ENCODE measurements around the gene DCC. TPM values are rescaled to one million over a fixed set of nuclear protein-coding genes. Genes with fewer than 3 reads are reported as not detected.

The DCC gene
- total and polyA plus RNA-seq, 2 donors (not counting 1 experiment from before 2014, with no cell fraction given): not detected

- no peak overlapping the region for H3K4me2 ChIP-seq (replicated peaks; ENCODE audit: low read depth, low read length, poor library complexity, severe bottlenecking)
- CTCF ChIA-PET: no interaction called here
- H3K27ac ChIP-seq (ENCODE audit: low read length in 2 of 2): no peak overlapping the region
- H4K20me1 ChIP-seq (ENCODE audit: control insufficient read depth, insufficient read depth, low read length, poor library complexity, severe bottlenecking): no peaks in the 10 kb centered on the region
- no peaks in the 10 kb centered on the region for H3K27me3 Mint-ChIP-seq
- H2AFZ ChIP-seq (ENCODE audit: insufficient read depth, low read depth, low read length, poor library complexity, severe bottlenecking): no peak overlapping the region
- TF ChIP-seq CTCF (IDR thresholded peaks at IDR 0.05): no peak
- no peak for TF ChIP-seq EZH2 (IDR thresholded peaks at IDR 0.05; ENCODE audit: borderline replicate concordance, insufficient read depth, low read depth, low read length, poor library complexity, severe bottlenecking)
- H3K79me2 ChIP-seq (ENCODE audit: control insufficient read depth, insufficient read depth, low read length): no peaks in the 10 kb centered on the region
- ATAC-seq (ENCODE audit: low read depth): no peak
- no peaks in the 10 kb centered on the region for H3K36me3 ChIP-seq (replicated peaks in 1 of 2; ENCODE audit: control extremely low read depth in 1 of 2, control insufficient read depth in 1 of 2, extremely low read depth in 1 of 2, insufficient read depth in 2 of 2, low read length in 1 of 2)
- H3K9ac ChIP-seq (ENCODE audit: low read length): no peak overlapping the region
- intact Hi-C loops (cut with micrococcal nuclease): no loop called here
- H3K4me3 ChIP-seq (ENCODE audit: control extremely low read depth in 1 of 5, extremely low read depth in 1 of 5, insufficient read depth in 1 of 5, low read depth in 2 of 5, low read length in 4 of 5): no peak overlapping the region
- no peaks in the 10 kb centered on the region for H3K4me1 ChIP-seq (ENCODE audit: control insufficient read depth in 2 of 2, insufficient read depth in 2 of 2, low read length in 2 of 2)
- POLR2A ChIA-PET: no interaction called here
- H3K9me3 Mint-ChIP-seq (ENCODE audit: insufficient read depth): peaks cover 3% of the 10 kb centered on the region
- no CpG with 5 or more reads among the region's 2 CpGs for WGBS (ENCODE audit: insufficient coverage)
- H3K4me1 Mint-ChIP-seq: no peaks in the 10 kb centered on the region
- H3K9me3 ChIP-seq (ENCODE audit: control extremely low read depth in 1 of 3, control insufficient read depth in 2 of 3, insufficient read depth in 1 of 3, low read length in 2 of 3): peaks cover 0 to 1% (median 0%) of the 10 kb centered on the region in 3 donors
- no peaks in the 10 kb centered on the region for H3K27me3 ChIP-seq (replicated peaks in 1 of 4; ENCODE audit: control extremely low read depth in 1 of 4, control insufficient read depth in 3 of 4, insufficient read depth in 4 of 4, low read length in 3 of 4)
- no peak for DNase-seq
- no peak overlapping the region for H3K4me3 Mint-ChIP-seq
- no peak overlapping the region for H3K27ac Mint-ChIP-seq
These were observed 475.7 kb downstream of the DCC start for GRCh38 chr18:52815651-52816050.

DNA sequence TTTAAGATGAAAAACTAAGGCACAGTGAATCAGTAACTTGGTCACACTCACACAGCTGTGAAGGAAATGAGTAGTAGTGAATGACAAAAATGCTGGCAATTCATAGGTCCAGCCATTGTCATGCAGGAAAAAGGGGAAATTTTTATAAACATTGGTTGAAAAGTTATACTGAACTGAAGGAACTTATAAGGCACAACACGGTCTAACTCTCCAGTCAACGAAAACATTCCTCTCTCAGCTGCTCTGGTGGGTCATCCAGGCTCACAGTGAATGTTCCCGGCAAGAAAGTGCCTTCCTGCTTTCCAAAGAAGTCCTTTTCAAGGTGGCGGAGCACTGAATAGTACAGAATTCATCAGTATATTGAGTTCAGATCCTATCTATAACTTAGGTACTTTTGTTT lies 476.1 kb downstream of the DCC start:
- Histone ChIP-seq H3K9me3 (ENCODE audit: control extremely low read depth in 1 of 3, control insufficient read depth in 2 of 3, insufficient read depth in 1 of 3, low read length in 2 of 3) (no peaks in the 10 kb centered on the region), H3K27me3 (replicated peaks in 1 of 4; ENCODE audit: control extremely low read depth in 1 of 4, control insufficient read depth in 3 of 4, insufficient read depth in 4 of 4, low read length in 3 of 4) (no peaks in the 10 kb centered on the region), H3K36me3 (replicated peaks in 1 of 2; ENCODE audit: control extremely low read depth in 1 of 2, control insufficient read depth in 1 of 2, extremely low read depth in 1 of 2, insufficient read depth in 2 of 2, low read length in 1 of 2) (no peaks in the 10 kb centered on the region), H2AFZ (ENCODE audit: insufficient read depth, low read depth, low read length, poor library complexity, severe bottlenecking) (no peak overlapping the region), H3K4me1 (ENCODE audit: control insufficient read depth in 2 of 2, insufficient read depth in 2 of 2, low read length in 2 of 2) (no peaks in the 10 kb centered on the region), H3K79me2 (ENCODE audit: control insufficient read depth, insufficient read depth, low read length) (no peaks in the 10 kb centered on the region), H3K9ac (ENCODE audit: low read length) (no peak overlapping the region), H3K4me2 (replicated peaks; ENCODE audit: low read depth, low read length, poor library complexity, severe bottlenecking) (no peak overlapping the region), H3K27ac (ENCODE audit: low read length in 2 of 2) (no peak overlapping the region), H3K4me3 (ENCODE audit: control extremely low read depth in 1 of 5, extremely low read depth in 1 of 5, insufficient read depth in 1 of 5, low read depth in 2 of 5, low read length in 4 of 5) (no peak overlapping the region), H4K20me1 (ENCODE audit: control insufficient read depth, insufficient read depth, low read length, poor library complexity, severe bottlenecking) (no peaks in the 10 kb centered on the region)
- H3K4me1 Mint-ChIP-seq: no peaks in the 10 kb centered on the region
- H3K4me3 Mint-ChIP-seq: no peak overlapping the region
- peaks cover 3% of the 10 kb centered on the region for H3K9me3 Mint-ChIP-seq (ENCODE audit: insufficient read depth)
- ChIA-PET CTCF (no interaction called here), POLR2A (no interaction called here)
- no peaks in the 10 kb centered on the region for H3K27me3 Mint-ChIP-seq
- DNase-seq: no peak
- intact Hi-C loops (cut with micrococcal nuclease): no loop called here
- H3K27ac Mint-ChIP-seq: no peak overlapping the region
- 70% methylated on average over 2 of the region's 4 CpGs for WGBS (ENCODE audit: insufficient coverage)
- no peak for ATAC-seq (ENCODE audit: low read depth)
- TF ChIP-seq EZH2 (IDR thresholded peaks at IDR 0.05; ENCODE audit: borderline replicate concordance, insufficient read depth, low read depth, low read length, poor library complexity, severe bottlenecking) (no peak), CTCF (IDR thresholded peaks at IDR 0.05) (no peak)

Measured in B cell (primary cell).